GM10248 (cell line): ENCODE results near the gene SHB.
"Not testable (repeated sequence)": the region's sequence is repeated elsewhere in the genome, so short reads cannot be mapped to it uniquely, and the experiment has no call there.

Experiments
- CTCF ChIA-PET: fragments of 300-600 bp; sonication (Branson Sonifier 250); formaldehyde crosslinking; extraction: SDS; loops from one replicate; lab custom pipeline; 2021; ENCODE audit warnings: antibody characterized with exemption; lab: Yijun Ruan, JAX
- POLR2A ChIA-PET: fragments of 350-650 bp; sonication (Branson Sonifier 250); formaldehyde crosslinking; extraction: SDS; loops from one replicate; lab custom pipeline; 2020; ENCODE audit warnings: antibody characterized with exemption; lab: Yijun Ruan, JAX
- DNase-seq: peaks from one replicate; pipeline ENCODE4 v3.0.0; 2012; ENCODE audit errors: extremely low spot score
- CTCF ChIP-seq: IDR thresholded peaks from 2 replicates; pipeline ENCODE4 v1.5.1; 2012; ENCODE audit warnings: mild to moderate bottlenecking, low read depth; ENCODE audit errors: extremely low read depth, missing control alignments, control extremely low read depth

SHB gene

DNA sequence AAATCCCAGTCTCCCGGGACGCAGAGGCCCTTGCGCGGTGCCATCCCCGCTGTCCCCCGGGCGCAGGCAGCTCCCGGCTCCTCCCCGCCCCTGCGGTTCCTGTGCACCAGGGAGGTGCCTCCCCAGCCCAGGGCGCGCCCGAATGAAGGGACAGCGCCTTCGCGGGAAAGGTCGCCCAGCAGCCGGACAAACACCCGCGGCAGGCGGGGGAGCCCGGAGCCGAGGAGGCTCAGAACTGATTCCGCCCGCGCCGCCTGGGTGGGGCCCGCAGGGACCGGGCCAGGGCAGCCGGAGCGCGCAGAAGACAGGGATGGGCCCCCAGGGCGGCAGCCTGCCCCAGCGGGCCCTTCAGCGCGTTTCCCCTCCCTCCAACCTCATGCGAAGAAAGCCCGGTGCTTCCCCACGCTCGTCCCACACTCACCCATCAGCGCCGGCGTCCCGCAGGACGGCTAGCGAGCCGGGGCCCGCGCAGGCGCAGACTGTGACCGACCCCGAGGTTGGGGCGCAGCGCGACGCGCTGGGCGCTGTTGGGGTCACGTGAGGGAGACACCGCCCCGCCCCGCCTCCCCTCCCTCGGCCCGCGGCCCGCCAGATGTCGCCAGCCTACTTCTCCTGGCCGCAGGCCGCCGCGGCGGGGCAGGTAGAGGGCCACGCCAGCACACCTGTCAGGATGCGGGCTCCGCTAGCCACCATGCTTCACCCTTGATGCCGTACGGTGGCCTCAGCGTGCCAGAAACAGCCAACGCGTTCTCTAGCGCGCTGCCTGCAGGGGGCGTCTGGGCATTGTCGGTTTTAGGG lies 165.2 kb downstream of the SHB start, which contains the start of gene SLC25A51:
TSS of gene SLC25A51 (minus strand) at position 481 of the 798 bp plus-strand sequence. CDS start 15,577 bp downstream, outside the sequence.
- ChIA-PET CTCF (interaction anchor here (0.7 to 6.1 kb wide), 18 partner anchors 8 to 528 kb away, joined by 3 to 46 read pairs (median 3); partner anchors contain the start of genes ALDH1B1 and DCAF10), POLR2A (no interaction called here)
- peak; percentile 98 for DNase-seq
- peak; percentile 98 for TF ChIP-seq CTCF

- CTCF ChIA-PET: interaction anchor here (0.8 to 6.1 kb wide), 17 partner anchors 9 to 490 kb away, joined by 3 to 46 read pairs (median 3); partner anchors contain the start of gene ALDH1B1
- no peak for TF ChIP-seq CTCF
- DNase-seq: no peak
- POLR2A ChIA-PET: no interaction called here
Measured at GRCh38 chr9:37902796-37903646, 166.0 kb downstream of the SHB start.

- CTCF ChIA-PET: interaction anchor here (1.0 to 6.1 kb wide), 5 partner anchors 10 to 421 kb away, joined by 3 to 46 read pairs (median 5); no protein-coding TSS in a partner anchor
- no peak for DNase-seq
- POLR2A ChIA-PET: no interaction called here
- TF ChIP-seq CTCF: no peak
Measured at GRCh38 chr9:37902131-37902530, 166.9 kb downstream of the SHB start.

DNA sequence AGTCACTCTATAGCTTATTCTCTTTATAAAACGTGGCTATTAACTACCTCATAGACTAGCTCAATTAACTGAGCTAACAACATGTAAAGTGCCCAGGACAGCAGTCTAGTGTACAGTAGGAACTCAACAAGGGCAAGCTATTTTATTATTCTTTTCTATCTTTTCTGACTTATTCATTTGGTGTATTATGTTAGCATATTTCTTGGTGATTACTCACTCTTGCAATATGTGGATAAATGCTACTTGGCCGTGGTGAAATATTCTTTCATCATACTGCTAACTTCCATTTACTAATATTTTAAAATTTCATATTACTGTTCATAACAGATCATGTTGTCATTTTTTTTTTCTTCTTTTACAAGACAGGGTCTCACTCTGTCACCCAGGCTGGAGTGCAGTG lies 170.0 kb downstream of the SHB start:
- CTCF ChIA-PET: interaction anchor here (1.0 to 1.5 kb wide), 4 partner anchors 9 to 261 kb away, joined by 3 to 4 read pairs (median 4); no protein-coding TSS in a partner anchor
- POLR2A ChIA-PET: no interaction called here
- no peak for TF ChIP-seq CTCF
- DNase-seq: no peak

GRCh38 chr9:37897665-37898064 lies 171.4 kb downstream of the SHB start:
- ChIA-PET POLR2A (no interaction called here), CTCF (interaction anchor here (1.0 kb wide), 1 partner anchor 52 kb away, joined by 3 read pairs; no protein-coding TSS in a partner anchor)
- no peak for DNase-seq
- TF ChIP-seq CTCF: no peak

DNA sequence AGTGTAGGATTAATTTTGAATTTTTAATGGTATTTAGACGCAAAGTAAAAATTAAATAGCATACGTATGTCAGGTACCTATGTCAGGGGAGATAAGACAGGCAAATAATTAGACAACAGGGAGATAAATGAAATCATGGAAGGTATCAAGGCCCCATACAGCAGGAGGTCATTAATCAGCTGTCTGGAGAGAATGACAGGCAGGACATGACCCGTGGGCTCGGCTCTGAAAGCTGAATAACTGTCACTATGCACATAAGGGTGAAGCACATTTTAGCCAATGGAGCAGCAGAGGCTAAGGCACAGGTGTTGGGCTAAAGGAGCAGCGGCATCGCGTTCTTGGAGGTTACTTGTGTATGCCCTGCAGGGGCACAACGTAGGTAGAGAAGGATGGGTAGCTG lies 177.0 kb downstream of the SHB start:
- TF ChIP-seq CTCF: no peak
- no peak for DNase-seq
- CTCF ChIA-PET: no interaction called here
- POLR2A ChIA-PET: no interaction called here

- DNase-seq, POLR2A ChIA-PET, CTCF ChIA-PET: not testable (repeated sequence)
Measured at GRCh38 chr9:37891042-37891441, 178.0 kb downstream of the SHB start.
